Erythroblast (primary cell): Measurements from ENCODE around the gene LOXL3.

Experiments
- GATA1 ChIP-seq: IDR thresholded peaks from 2 replicates; pipeline ENCODE4 v1.6.1; 2011; ENCODE audit warnings: low read depth, mild to moderate bottlenecking, control low read depth, low read length, moderate library complexity
- POLR2A ChIP-seq: IDR thresholded peaks from 2 replicates; pipeline ENCODE4 v1.6.1; 2011; ENCODE audit warnings: mild to moderate bottlenecking, low read length

GRCh38 chr2:74602586-74603281, 49.0 kb upstream of the LOXL3 start:
- TF ChIP-seq POLR2A (no peak), GATA1 (no peak)
